ENCODE data around the gene F2RL1.

F2RL1 gene

DNA sequence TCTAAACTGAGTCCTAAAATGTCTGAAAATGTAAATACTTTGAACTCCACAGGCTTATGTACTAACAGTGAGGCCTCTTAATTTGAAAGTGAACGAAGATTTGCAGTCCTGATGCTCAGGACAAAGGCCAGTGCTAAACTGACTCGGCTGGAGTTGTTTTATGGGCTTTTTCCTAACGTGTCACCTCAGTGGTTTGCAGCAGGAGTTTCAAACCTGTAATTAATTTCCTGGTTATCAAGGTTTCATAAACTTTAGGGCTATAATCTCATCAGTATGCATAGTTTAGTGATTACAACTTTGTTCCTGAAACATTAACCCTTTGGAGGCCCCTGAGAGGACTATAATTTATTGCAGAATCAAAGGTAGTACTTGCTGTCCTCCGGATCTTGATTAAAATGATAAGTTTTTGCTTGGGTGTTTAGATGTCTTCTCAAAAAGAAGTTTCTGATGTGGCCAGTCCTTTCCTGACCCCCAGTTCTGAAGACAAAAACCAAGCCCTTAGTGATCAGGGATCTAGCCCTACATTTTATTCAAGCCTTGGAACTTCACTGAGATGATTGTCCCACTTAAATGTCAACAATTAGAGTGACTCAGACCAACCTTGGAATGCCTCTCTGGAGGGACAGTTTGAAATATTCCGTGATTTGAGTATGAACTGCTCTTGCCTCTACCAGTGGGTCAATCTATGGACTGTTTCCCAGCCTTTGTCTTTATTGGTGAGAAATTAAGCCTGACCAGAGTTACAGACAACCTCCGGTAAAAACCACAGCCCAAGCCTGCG is 19.8 kb downstream of the F2RL1 start:
- no peak for TF ChIP-seq TAF1 (IDR thresholded peaks at IDR 0.05; ENCODE audit: borderline replicate concordance, insufficient read depth, low read length)
- TF ChIP-seq, protein P1, sequence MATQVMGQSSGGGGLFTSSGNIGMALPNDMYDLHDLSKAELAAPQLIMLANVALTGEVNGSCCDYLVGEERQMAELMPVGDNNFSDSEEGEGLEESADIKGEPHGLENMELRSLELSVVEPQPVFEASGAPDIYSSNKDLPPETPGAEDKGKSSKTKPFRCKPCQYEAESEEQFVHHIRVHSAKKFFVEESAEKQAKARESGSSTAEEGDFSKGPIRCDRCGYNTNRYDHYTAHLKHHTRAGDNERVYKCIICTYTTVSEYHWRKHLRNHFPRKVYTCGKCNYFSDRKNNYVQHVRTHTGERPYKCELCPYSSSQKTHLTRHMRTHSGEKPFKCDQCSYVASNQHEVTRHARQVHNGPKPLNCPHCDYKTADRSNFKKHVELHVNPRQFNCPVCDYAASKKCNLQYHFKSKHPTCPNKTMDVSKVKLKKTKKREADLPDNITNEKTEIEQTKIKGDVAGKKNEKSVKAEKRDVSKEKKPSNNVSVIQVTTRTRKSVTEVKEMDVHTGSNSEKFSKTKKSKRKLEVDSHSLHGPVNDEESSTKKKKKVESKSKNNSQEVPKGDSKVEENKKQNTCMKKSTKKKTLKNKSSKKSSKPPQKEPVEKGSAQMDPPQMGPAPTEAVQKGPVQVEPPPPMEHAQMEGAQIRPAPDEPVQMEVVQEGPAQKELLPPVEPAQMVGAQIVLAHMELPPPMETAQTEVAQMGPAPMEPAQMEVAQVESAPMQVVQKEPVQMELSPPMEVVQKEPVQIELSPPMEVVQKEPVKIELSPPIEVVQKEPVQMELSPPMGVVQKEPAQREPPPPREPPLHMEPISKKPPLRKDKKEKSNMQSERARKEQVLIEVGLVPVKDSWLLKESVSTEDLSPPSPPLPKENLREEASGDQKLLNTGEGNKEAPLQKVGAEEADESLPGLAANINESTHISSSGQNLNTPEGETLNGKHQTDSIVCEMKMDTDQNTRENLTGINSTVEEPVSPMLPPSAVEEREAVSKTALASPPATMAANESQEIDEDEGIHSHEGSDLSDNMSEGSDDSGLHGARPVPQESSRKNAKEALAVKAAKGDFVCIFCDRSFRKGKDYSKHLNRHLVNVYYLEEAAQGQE (IDR thresholded peaks at IDR 0.05; ENCODE audit: insufficient read depth in 1 of 2, low read depth in 2 of 2, low read length in 2 of 2), result no peak
- no peak for TF ChIP-seq FOXP2 (optimal IDR thresholded peaks at IDR 0.05; ENCODE audit: borderline replicate concordance, extremely low read depth, extremely low read length, insufficient read depth)
- no peak for TF ChIP-seq POLR2AphosphoS5 (IDR thresholded peaks at IDR 0.05; ENCODE audit: low read depth, low read length)
- TF ChIP-seq SIN3A (IDR thresholded peaks at IDR 0.05; ENCODE audit: borderline replicate concordance, insufficient read depth, low read length), result no peak

DNA sequence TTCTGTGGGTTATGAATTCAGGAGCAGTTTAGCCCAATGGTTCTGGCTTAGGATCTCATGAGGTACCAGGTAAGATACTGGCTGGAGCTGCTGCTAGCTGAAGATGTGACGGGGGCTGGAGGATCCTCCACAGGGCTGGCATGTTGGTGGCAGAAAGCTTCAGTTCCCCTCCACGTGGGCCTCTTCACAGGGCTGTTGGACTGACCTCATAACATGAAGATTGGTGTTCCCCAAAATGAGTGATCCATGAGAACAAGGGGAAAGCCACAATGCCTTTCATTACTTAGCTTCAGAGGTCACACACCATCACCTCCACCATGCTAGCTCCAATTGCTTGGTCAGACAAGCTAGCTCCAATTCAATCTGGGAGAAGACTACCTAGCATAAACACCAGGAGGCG is 22.5 kb downstream of the F2RL1 start:
- TF ChIP-seq TAF1 (IDR thresholded peaks at IDR 0.05; ENCODE audit: borderline replicate concordance, insufficient read depth, low read length), result no peak
- no peak for TF ChIP-seq FOXP2 (optimal IDR thresholded peaks at IDR 0.05; ENCODE audit: borderline replicate concordance, extremely low read depth, extremely low read length, insufficient read depth)
- TF ChIP-seq, protein P1 (IDR thresholded peaks at IDR 0.05; ENCODE audit: insufficient read depth in 1 of 2, low read depth in 2 of 2, low read length in 2 of 2), result no peak
- TF ChIP-seq SIN3A (IDR thresholded peaks at IDR 0.05; ENCODE audit: borderline replicate concordance, insufficient read depth, low read length), result no peak
- TF ChIP-seq POLR2AphosphoS5 (IDR thresholded peaks at IDR 0.05; ENCODE audit: low read depth, low read length), result no peak

DNA sequence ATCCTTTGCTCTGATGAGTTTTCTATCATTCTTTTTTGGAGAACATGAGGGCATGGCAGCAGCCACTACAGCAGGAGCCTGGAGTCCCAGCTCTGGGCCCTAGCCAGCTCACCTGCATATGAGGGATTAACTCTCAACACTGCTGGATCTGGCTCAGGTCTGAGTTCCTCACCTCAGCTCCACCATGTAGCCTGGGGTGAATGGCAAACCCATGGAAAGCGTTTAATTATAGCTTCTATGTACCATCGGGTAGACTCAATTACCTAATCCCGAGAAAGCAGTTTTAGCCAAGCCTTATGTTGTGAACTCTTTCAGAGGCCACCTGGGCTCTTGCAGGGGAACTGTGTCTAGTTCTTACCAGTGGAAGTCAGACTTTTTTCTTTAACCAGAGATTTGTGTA is 27.1 kb downstream of the F2RL1 start:
- TF ChIP-seq POLR2AphosphoS5 (IDR thresholded peaks at IDR 0.05; ENCODE audit: low read depth, low read length) (no peak), TAF1 (IDR thresholded peaks at IDR 0.05; ENCODE audit: borderline replicate concordance, insufficient read depth, low read length) (no peak), SIN3A (IDR thresholded peaks at IDR 0.05; ENCODE audit: borderline replicate concordance, insufficient read depth, low read length) (no peak), FOXP2 (optimal IDR thresholded peaks at IDR 0.05; ENCODE audit: borderline replicate concordance, extremely low read depth, extremely low read length, insufficient read depth) (no peak)
- TF ChIP-seq, protein P1 (IDR thresholded peaks at IDR 0.05; ENCODE audit: insufficient read depth in 1 of 2, low read depth in 2 of 2, low read length in 2 of 2), result no peak

DNA sequence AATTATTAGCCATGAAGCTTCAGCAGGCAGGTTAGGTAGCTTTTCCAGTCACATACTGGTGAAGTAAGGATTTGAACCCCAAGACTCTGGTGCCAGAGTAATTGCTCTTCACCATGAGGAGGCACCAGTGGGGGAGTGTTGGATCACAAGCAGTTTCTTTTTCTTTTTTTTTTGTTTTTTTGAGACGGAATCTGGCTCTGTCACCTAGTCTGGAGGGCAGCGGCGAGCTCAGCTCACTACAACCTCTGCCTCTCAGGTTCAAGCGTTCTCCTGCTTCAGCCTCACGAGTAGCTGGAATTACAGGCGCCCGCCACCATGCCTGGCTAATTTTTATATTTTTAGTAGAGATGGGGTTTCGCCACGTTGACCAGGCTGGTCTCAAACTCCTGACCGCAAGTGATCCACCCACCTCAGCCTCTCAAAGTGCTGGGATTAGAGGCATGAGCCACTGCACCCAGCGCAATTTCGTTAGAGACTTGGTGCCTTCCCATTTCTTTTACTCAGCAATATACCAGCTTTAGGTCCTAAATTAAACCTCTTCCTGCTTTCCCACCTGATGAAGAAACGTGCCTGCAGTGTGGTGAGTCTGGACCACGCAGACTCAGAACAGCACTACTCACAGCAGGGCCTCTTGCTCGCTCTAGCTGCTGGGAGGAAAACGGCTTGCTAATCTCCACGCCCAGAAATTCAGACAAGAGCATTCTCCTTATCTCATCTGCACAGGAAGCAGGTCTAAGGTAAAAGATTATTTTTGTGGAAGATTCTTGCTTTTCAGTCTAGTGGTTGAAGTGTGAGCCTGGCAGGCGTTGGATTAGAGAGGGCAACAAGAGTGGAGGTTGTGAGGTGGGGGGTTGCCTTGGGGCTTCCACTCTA is 30.8 kb downstream of the F2RL1 start, which contains the start of gene S100Z:
S100Z (plus strand) TSS at position 596 of the 873 bp plus-strand sequence. CDS start 25,346 bp downstream, outside the sequence.
- TF ChIP-seq FOXP2 (optimal IDR thresholded peaks at IDR 0.05; ENCODE audit: borderline replicate concordance, extremely low read depth, extremely low read length, insufficient read depth) (no peak), SIN3A (IDR thresholded peaks at IDR 0.05; ENCODE audit: borderline replicate concordance, insufficient read depth, low read length) (no peak), TAF1 (IDR thresholded peaks at IDR 0.05; ENCODE audit: borderline replicate concordance, insufficient read depth, low read length) (no peak), POLR2AphosphoS5 (IDR thresholded peaks at IDR 0.05; ENCODE audit: low read depth, low read length) (no peak)
- TF ChIP-seq, protein P1 (IDR thresholded peaks at IDR 0.05; ENCODE audit: insufficient read depth in 1 of 2, low read depth in 2 of 2, low read length in 2 of 2), result no peak
